GM12878 (cell line): ENCODE data around the gene BEST3.

Experiments
- ATF3 ChIP-seq: IDR thresholded peaks from 2 replicates; pipeline ENCODE4 v1.6.1; 2011; ENCODE audit warnings: low read depth, mild to moderate bottlenecking, low read length, moderate library complexity, borderline replicate concordance; ENCODE audit errors: extremely low read depth
- BCLAF1 ChIP-seq: fragments of 450-650 bp; IDR thresholded peaks from 2 replicates; pipeline ENCODE4 v1.6.1; 2017; ENCODE audit warnings: antibody characterized with exemption, mild to moderate bottlenecking, moderate library complexity
- CEBPZ ChIP-seq: fragments of 150-350 bp; IDR thresholded peaks from 2 replicates; pipeline ENCODE4 v1.6.1; 2016; ENCODE audit warnings: low read depth, low read length
- E4F1 ChIP-seq: fragments of 450-650 bp; IDR thresholded peaks from 2 replicates; pipeline ENCODE4 v1.6.1; 2018; ENCODE audit warnings: borderline replicate concordance, mild to moderate bottlenecking; ENCODE audit not compliant: partially characterized antibody
- ESRRA ChIP-seq: IDR thresholded peaks from 2 replicates; pipeline ENCODE4 v1.6.1; 2012; ENCODE audit warnings: mild to moderate bottlenecking, low read length, improper control_type of control experiment
- EZH2 ChIP-seq: IDR thresholded peaks from 2 replicates; pipeline ENCODE4 v1.6.1; 2012; ENCODE audit warnings: low read depth, mild to moderate bottlenecking, control low read depth, inconsistent platforms, low read length, borderline replicate concordance; ENCODE audit not compliant: control insufficient read depth
- GABPA ChIP-seq: IDR thresholded peaks from 2 replicates; pipeline ENCODE4 v1.6.1; 2014; ENCODE audit warnings: antibody characterized with exemption, low read depth, mild to moderate bottlenecking, inconsistent platforms
- HDAC2 ChIP-seq: fragments of 200-600 bp; sonication (generic); IDR thresholded peaks from 2 replicates; pipeline ENCODE4 v1.6.1; 2017
- JUND ChIP-seq: IDR thresholded peaks from 2 replicates; pipeline ENCODE4 v1.6.1; 2012; ENCODE audit warnings: low read depth, mild to moderate bottlenecking, low read length, improper control_type of control experiment, moderate library complexity
- KDM1A ChIP-seq: fragments of 200-600 bp; sonication (generic); IDR thresholded peaks from 2 replicates; pipeline ENCODE4 v1.6.1; 2016; ENCODE audit warnings: borderline replicate concordance
- KLF5 ChIP-seq: fragments of 450-650 bp; IDR thresholded peaks from 2 replicates; pipeline ENCODE4 v1.6.1; 2014; ENCODE audit warnings: mild to moderate bottlenecking; ENCODE audit not compliant: partially characterized antibody
- POLR2AphosphoS5 ChIP-seq: IDR thresholded peaks from 2 replicates; pipeline ENCODE4 v1.6.1; 2011; ENCODE audit warnings: mild to moderate bottlenecking, low read length, inconsistent platforms
- TAF1 ChIP-seq: IDR thresholded peaks from 2 replicates; pipeline ENCODE4 v1.6.1; 2011; ENCODE audit warnings: mild to moderate bottlenecking, low read depth, low read length, borderline replicate concordance

- TF ChIP-seq POLR2AphosphoS5, result no peak
- no peak for TF ChIP-seq HDAC2
- no peak for TF ChIP-seq ATF3
- TF ChIP-seq ESRRA, result no peak
- TF ChIP-seq KDM1A, result no peak
- TF ChIP-seq KLF5, result no peak
- no peak for TF ChIP-seq TAF1
- TF ChIP-seq CEBPZ, result no peak
- no peak for TF ChIP-seq JUND
- TF ChIP-seq GABPA, result no peak
- TF ChIP-seq BCLAF1, result no peak
- TF ChIP-seq E4F1, result no peak
- no peak for TF ChIP-seq EZH2
Observed at GRCh38 chr12:69657376-69658137, 41.5 kb downstream of the BEST3 start.
